Nephron (organoid): ENCODE results near the gene LEMD2.
A peak's percentile ranks its signal among the peaks of the same experiment; 100 is the strongest.

Experiments
- H3K27ac Mint-ChIP-seq, 3 experiments: 2 replicates each; pipeline ENCODE4 v1.8.0; 2020; ENCODE audit warnings: mixed read lengths in 3 of 3, mild to moderate bottlenecking in 2 of 3, moderate library complexity in 1 of 3
- H3K27me3 Mint-ChIP-seq: 2 replicates; pipeline ENCODE4 v1.8.0; 2021; ENCODE audit warnings: low read depth, mild to moderate bottlenecking, moderate library complexity, mixed read lengths
- H3K36me3 Mint-ChIP-seq: 2 replicates; pipeline ENCODE4 v1.8.0; 2020; ENCODE audit warnings: low read depth, mixed read lengths
- H3K4me1 Mint-ChIP-seq: 2 replicates; pipeline ENCODE4 v1.8.0; 2020; ENCODE audit warnings: mixed read lengths
- H3K4me3 Mint-ChIP-seq, 3 experiments: 2 replicates each; pipeline ENCODE4 v1.8.0; 2020; ENCODE audit warnings: mild to moderate bottlenecking in 3 of 3, mixed read lengths in 3 of 3, moderate library complexity in 2 of 3
- H3K9me3 Mint-ChIP-seq: 2 replicates; pipeline ENCODE4 v1.8.0; 2020; ENCODE audit warnings: mixed read lengths
- TF ChIP-seq, protein P1 (sequence below), 3 experiments: fragments of 200-600 bp; sonication (generic); IDR thresholded peaks; one replicate each; pipeline ENCODE4 v1.5.0; 2021; ENCODE audit warnings: antibody characterized with exemption in 3 of 3; ENCODE audit not compliant: unreplicated experiment in 3 of 3

Gene LEMD2

DNA sequence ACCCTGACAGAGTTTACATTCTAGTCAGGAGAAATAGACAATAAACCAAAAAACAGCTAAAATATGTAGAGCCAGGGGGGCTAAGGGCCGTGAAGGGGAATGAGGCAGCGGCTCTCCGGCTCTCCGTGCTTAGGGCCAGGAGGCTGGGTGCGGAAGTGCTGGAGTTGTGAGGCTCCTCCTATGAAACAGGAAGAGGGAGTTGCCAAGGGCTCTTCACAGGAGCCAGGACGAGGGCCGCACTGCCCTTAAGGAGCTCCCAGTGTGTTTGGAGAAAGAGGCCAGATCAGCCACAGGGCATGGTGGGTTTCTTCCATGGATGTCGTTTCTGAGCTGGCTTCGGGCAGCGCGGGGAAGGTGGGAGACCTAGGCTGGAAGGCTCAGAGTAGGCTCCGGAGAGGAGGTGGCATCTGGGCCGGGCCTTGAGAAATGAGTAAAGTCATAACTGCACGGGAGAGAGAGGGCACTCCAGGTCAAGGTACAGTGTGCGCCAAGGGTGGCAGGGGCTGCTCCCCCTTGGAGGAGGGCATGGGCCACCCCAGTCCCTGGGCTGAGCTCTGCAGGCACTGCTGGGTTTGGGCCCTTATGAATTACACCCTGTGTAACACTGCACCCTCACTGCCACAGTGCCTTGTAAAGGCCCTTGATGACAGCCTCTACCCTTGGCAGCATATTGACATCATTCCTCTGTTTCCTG is 35.7 kb upstream of the LEMD2 start:
- H3K36me3 Mint-ChIP-seq = no peaks in the 10 kb centered on the region
- peak overlapping the region; percentile 61 to 73 (median 68) for H3K27ac Mint-ChIP-seq
- H3K27me3 Mint-ChIP-seq = peaks cover 40% of the 10 kb centered on the region
- H3K9me3 Mint-ChIP-seq = no peaks in the 10 kb centered on the region
- TF ChIP-seq, protein P1, sequence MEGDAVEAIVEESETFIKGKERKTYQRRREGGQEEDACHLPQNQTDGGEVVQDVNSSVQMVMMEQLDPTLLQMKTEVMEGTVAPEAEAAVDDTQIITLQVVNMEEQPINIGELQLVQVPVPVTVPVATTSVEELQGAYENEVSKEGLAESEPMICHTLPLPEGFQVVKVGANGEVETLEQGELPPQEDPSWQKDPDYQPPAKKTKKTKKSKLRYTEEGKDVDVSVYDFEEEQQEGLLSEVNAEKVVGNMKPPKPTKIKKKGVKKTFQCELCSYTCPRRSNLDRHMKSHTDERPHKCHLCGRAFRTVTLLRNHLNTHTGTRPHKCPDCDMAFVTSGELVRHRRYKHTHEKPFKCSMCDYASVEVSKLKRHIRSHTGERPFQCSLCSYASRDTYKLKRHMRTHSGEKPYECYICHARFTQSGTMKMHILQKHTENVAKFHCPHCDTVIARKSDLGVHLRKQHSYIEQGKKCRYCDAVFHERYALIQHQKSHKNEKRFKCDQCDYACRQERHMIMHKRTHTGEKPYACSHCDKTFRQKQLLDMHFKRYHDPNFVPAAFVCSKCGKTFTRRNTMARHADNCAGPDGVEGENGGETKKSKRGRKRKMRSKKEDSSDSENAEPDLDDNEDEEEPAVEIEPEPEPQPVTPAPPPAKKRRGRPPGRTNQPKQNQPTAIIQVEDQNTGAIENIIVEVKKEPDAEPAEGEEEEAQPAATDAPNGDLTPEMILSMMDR (IDR thresholded peaks at IDR 0.05; ENCODE audit: unreplicated experiment in 3 of 3) = no peak
- peaks cover 33% of the 10 kb centered on the region for H3K4me1 Mint-ChIP-seq
- peak overlapping the region in 2 of 3 experiments; percentile 23 to 40 for H3K4me3 Mint-ChIP-seq

DNA sequence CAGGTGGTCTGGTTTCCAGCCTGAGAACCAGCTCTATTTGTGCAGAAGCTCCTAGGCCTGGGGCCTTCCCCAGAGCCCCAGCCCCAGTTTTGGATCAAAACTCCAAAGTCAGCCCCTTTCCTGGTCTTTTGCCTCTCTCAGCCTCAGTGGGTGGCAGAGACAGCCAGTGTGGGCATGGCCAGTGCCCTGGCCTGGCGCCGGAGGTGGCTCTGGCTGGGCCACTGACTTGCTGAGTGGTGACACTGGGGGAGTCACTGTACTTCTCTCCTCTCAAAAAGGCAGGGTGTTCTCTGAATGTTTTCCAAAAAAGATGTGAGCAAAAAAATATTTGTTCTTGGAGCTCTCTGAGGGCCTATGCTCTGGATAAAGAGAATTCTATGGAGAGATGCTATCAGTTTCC is 34.9 kb upstream of the LEMD2 start:
- TF ChIP-seq, protein P1 (IDR thresholded peaks at IDR 0.05; ENCODE audit: unreplicated experiment in 3 of 3) = no peak
- H3K27ac Mint-ChIP-seq = peak overlapping the region in 1 of 3 experiments; percentile 73
- peaks cover 29% of the 10 kb centered on the region for H3K4me1 Mint-ChIP-seq
- no peaks in the 10 kb centered on the region for H3K36me3 Mint-ChIP-seq
- peaks cover 36% of the 10 kb centered on the region for H3K27me3 Mint-ChIP-seq
- H3K9me3 Mint-ChIP-seq = no peaks in the 10 kb centered on the region
- H3K4me3 Mint-ChIP-seq = no peak overlapping the region

DNA sequence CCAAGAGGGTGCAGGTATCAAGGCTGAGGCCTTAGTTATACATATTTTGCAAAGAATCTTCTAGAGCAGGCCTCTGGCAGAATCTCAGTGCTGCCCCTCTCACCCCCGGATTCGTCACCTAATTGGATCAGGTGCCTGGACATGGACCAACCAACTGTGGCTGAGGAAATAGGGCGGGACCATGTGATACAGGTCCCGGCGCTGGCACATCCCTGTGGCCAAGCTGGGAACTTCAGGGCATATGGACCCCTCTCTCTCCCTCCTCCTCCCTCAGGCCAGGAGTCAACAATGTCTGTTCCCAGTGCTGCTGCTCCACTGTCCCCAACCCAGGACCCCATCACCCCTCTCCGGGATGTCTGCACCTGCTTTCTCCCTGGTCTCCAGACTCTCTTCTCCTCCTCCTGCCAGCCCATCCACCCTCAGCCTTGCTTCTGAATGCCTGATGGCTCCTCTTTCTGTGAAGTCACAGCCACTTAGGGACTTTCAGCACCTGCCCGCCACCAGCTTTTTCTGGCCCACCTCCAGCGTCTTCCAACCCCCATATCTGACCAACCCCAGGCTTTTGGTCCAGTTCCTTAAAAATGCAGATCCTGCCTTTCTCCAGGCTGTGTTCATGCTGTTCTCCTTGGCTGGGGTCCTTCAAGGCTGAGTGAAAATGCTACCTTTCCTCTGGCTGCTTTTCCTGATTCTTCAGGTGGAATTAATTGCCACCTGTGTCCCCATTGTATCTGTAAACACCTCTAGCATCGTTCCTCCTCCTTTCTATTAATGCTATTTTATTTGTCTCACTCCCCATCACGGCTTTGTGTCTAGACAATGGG is 33.9 kb upstream of the LEMD2 start:
- H3K9me3 Mint-ChIP-seq = no peaks in the 10 kb centered on the region
- no peaks in the 10 kb centered on the region for H3K36me3 Mint-ChIP-seq
- peaks cover 19% of the 10 kb centered on the region for H3K4me1 Mint-ChIP-seq
- H3K4me3 Mint-ChIP-seq = no peak overlapping the region
- TF ChIP-seq, protein P1 (IDR thresholded peaks at IDR 0.05; ENCODE audit: unreplicated experiment in 3 of 3) = peak; percentile 20 to 26 (median 21)
- no peak overlapping the region for H3K27ac Mint-ChIP-seq
- peaks cover 38% of the 10 kb centered on the region for H3K27me3 Mint-ChIP-seq

DNA sequence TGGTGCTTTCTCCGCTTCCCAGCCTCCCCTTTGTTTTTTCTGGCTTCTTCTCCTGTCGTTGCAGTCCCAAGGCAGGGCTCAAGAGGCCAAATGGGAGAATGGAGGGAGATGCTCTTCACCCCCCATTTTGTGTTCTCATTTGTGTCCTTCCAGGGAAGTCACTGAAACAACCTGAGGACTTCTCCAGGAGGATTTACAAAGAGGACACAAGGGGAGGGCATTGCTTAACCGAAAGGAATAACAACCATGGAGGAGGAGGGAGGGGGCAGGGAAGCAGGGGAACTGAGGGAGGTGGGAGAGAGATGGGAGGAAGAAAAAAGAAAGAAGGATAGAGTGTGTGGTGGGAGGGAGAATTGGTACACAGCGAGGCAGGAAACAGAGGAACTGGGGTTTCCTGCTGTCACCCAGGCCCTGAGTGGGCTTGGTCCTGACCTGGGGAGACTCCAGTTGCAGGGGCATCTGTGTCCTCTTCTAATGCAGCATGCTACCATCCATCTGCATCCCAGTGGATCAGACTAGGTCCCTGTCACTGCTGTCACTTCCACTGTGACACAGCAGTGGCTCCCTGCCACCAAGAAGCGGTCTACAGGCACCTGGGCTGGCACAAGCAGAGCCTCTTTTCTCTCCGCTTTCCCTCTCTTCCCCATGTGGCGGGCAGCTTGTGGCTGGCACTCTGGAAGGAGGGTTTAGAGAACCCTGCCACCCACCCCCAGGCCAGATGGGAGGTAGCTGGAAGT is 32.0 kb upstream of the LEMD2 start:
- H3K27ac Mint-ChIP-seq = no peak overlapping the region
- H3K4me1 Mint-ChIP-seq = peaks cover 16% of the 10 kb centered on the region
- H3K36me3 Mint-ChIP-seq = no peaks in the 10 kb centered on the region
- no peak overlapping the region for H3K4me3 Mint-ChIP-seq
- H3K27me3 Mint-ChIP-seq = peaks cover 40% of the 10 kb centered on the region
- H3K9me3 Mint-ChIP-seq = no peaks in the 10 kb centered on the region
- TF ChIP-seq, protein P1 (IDR thresholded peaks at IDR 0.05; ENCODE audit: unreplicated experiment in 3 of 3) = no peak

DNA sequence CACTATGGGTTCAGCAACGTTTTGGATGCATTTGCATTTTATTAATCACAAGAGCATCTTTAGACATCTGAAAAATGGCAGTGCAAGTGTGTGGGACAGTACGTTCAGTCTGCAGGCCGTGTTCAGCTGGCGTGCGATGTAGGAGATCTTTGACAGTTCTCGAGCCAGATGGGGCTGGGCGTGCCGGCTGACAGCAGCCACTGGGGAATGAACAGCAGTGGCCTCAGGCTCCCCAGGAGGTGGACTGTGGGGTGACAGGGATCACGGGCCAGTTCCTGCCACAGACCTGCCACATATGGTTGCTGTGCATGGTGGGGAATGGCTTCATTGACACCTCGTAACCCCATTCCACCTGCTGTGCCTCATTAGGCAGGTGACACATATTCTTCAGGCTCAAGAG is 31.3 kb upstream of the LEMD2 start:
- H3K9me3 Mint-ChIP-seq = no peaks in the 10 kb centered on the region
- peaks cover 16% of the 10 kb centered on the region for H3K4me1 Mint-ChIP-seq
- no peaks in the 10 kb centered on the region for H3K36me3 Mint-ChIP-seq
- H3K27ac Mint-ChIP-seq = no peak overlapping the region
- TF ChIP-seq, protein P1 (IDR thresholded peaks at IDR 0.05; ENCODE audit: unreplicated experiment in 3 of 3) = no peak
- H3K4me3 Mint-ChIP-seq = no peak overlapping the region
- peaks cover 40% of the 10 kb centered on the region for H3K27me3 Mint-ChIP-seq
